HK-2 (cell line): ENCODE measurements around the gene SPINK8.
"Not testable (repeated sequence)": the region's sequence is repeated elsewhere in the genome, so short reads cannot be mapped to it uniquely, and the experiment has no call there.

Source experiments
- DNase-seq: peaks from one replicate; pipeline ENCODE4 v3.0.0-alpha.2; 2018; ENCODE audit not compliant: unreplicated experiment

Gene SPINK8

GRCh38 chr3:48333346-48334245 lies at the start of gene SPINK8:
Gene SPINK8, minus strand, starts transcription at chr3:48333661. Its CDS starts 5,320 bp downstream, at chr3:48328341.
- DNase-seq: not testable (repeated sequence)

DNA sequence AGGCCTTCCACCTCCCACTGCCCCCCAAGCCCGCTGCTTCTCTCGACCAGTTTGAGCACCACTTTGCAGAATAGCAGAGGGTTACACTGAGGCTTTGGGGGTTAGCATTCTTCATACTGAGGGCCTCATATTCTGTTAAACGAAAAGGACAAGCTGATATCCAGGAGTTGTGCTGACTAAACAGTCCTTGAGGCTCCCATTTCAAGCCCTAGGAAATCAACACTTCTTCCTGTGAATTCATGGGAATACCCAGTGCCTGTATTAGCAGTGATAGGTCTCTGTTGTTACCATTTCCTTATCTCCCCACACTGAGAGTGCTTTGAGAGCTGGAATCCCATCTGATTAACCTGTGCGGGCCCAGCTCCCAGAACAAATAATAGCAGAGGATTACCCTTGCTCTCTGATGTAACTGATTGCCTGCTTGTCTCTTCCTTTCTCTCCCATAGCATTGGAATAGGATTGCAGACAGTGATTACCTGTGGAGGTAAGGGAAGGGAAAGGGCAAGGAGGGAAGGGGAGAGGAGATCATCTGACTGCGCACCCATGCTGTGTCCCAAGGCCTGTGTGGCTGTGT lies 39.5 kb upstream of the SPINK8 start:
- DNase-seq: no peak

GRCh38 chr3:48372377-48372770 lies 38.9 kb upstream of the SPINK8 start:
- DNase-seq: no peak

- no peak for DNase-seq
Observed at GRCh38 chr3:48371651-48372376, 38.4 kb upstream of the SPINK8 start, which contains the start of gene FBXW12. Gene FBXW12, plus strand, starts transcription at chr3:48372219. Its CDS starts 549 bp downstream, at chr3:48372768.

DNA sequence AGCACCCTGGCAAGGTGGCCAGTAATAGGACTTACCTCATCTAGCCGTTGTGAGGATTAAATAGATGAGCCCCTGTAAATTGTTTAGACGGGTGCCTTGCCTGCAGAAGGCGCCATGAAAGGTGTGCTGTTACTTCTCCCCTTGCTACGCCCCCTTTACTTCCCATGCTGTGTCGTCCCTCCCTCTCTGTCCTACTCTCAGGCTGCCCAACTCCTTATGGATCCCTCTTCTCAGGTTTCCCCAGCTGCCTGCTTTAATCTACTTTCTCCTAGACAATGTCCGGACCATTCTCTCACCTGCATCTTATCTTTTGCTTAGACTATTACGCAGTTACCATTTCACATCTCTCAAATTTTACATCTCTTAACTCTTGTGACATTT lies 36.9 kb upstream of the SPINK8 start:
- DNase-seq: no peak

GRCh38 chr3:48369693-48370332 lies 36.4 kb upstream of the SPINK8 start:
- DNase-seq: no peak

- no peak for DNase-seq
Observed at GRCh38 chr3:48367201-48367600, 33.7 kb upstream of the SPINK8 start.

- no peak for DNase-seq
Observed at GRCh38 chr3:48364840-48365239, 31.4 kb upstream of the SPINK8 start.

GRCh38 chr3:48361928-48362327 lies 28.5 kb upstream of the SPINK8 start:
- DNase-seq: no peak

DNA sequence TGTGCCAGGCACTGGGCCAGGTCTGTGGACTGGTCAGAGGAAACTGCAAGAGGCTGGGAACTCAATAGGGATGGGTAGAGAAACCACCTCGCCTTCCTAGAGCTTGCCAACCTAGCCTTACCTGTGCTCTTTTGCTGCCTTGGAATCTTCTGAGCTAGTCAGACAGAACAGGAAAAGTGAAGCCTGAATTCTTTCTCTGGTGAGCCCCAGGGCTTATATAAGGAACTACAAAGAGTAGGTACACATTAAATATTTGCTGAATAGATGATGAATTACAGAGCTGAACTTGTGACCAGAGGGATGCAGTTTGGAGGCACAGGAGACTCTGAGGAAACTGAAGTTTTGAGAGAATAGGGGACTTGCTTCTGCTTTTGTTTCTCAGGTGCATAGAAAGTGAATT lies 23.0 kb upstream of the SPINK8 start:
- no peak for DNase-seq

DNA sequence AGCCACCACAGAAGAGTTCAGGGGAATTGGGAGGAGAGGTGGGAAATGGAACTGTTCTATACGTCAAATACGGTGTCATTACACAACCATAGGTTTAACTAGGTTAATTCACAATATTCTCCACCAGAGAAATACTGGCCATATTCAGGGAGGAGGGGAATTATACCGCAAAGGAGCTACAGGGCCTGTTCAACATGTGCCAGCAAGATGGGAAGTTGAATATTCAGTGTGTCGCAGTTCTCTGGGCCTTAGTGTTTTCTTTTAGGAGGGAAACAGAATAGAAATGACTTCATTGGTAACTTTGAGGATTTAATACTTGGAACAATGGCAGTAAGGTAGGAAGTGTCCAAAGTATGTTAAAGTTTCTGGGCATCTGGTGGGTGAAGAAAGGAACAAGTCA lies 20.5 kb upstream of the SPINK8 start:
- no peak for DNase-seq

GRCh38 chr3:48352546-48352945 lies 19.1 kb upstream of the SPINK8 start:
- no peak for DNase-seq

GRCh38 chr3:48347500-48347899 lies 14.0 kb upstream of the SPINK8 start:
- no peak for DNase-seq

GRCh38 chr3:48345946-48346572 lies 12.6 kb upstream of the SPINK8 start:
- no peak for DNase-seq

GRCh38 chr3:48344867-48345507 lies 11.5 kb upstream of the SPINK8 start:
- DNase-seq: no peak

GRCh38 chr3:48343432-48343831 lies 10.0 kb upstream of the SPINK8 start:
- DNase-seq: no peak

GRCh38 chr3:48338635-48339034 lies 5.2 kb upstream of the SPINK8 start:
- DNase-seq: no peak

DNA sequence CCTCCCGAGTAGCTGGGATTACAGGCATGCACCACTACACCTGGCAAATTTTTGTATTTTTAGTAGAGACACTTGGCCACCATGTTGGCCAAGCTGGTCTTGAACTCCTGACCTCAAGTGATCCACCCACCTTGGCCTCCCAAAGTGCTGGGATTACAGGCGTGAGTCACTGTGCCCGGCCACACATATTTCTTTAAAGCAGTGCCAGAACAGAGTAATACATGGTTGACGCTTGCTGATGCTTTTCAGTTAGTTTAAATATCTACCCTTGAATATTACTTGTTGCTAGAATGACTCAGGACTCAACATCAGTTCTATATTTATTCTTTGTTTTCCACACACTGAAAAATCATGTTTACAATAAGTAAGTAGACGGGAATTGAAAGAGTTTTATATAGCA lies 4.1 kb upstream of the SPINK8 start:
- DNase-seq: not testable (repeated sequence)

GRCh38 chr3:48335286-48335685 lies 1.8 kb upstream of the SPINK8 start:
- not testable (repeated sequence) for DNase-seq

DNA sequence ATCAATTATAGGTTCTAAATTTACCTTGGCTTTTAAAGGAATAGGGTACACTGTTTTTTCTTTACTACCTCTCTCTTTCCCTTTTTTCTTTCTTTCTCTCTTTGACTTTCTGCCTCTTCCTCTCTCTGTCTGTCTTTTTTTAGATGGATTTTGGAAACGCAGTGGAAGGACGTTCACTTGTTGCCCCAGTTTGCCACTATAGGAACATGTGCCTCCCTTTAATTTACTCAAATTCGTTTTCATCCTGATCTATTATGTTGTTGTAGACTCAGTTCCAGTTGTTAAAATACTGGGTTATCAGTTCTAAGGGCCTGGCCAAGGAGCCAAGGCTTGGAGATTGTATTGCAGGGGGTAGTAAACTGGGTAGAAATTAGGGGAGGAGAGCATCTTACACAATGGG lies 1.1 kb upstream of the SPINK8 start:
- DNase-seq: no peak
